SU-DHL-6 (cell line): Measurements from ENCODE around the gene DCDC1.

Experiments used
- CTCF ChIP-seq: fragments of 200-600 bp; sonication (generic); IDR thresholded peaks from one replicate; pipeline ENCODE4 v1.5.1; 2017; ENCODE audit warnings: antibody characterized with exemption, mild to moderate bottlenecking, low read length, moderate library complexity; ENCODE audit not compliant: insufficient read depth, poor library complexity, severe bottlenecking
- EZH2phosphoT487 ChIP-seq: fragments of 200-600 bp; sonication (generic), shearing (Covaris generic); conservative IDR thresholded peaks from 2 replicates; pipeline ENCODE4 v1.6.1; 2018; ENCODE audit warnings: mild to moderate bottlenecking, antibody characterized with exemption, low read length, moderate library complexity, mixed read lengths

GRCh38 chr11:31089117-31089516 lies 280.4 kb downstream of the DCDC1 start:
- TF ChIP-seq CTCF (no peak), EZH2phosphoT487 (no peak)
